Stimulated activated CD8-positive, alpha-beta memory T cell treated with anti-CD3 and anti-CD28 coated beads, Interleukin-4, amount 100 ng/mL, for 4 hours (primary cell): ENCODE data around the gene TXNDC15.

ENCODE experiments used
- DNase-seq, 2 donors: peaks; one replicate each; pipeline ENCODE4 v3.0.0-alpha.2; 2020; ENCODE audit warnings: low read depth in 2 of 2, low spot score in 1 of 2

The TXNDC15 gene

GRCh38 chr5:134917070-134917815 lies 43.1 kb downstream of the TXNDC15 start:
- no peak for DNase-seq

- DNase-seq: no peak
These were observed 44.7 kb downstream of the TXNDC15 start for GRCh38 chr5:134918861-134919260.

DNA sequence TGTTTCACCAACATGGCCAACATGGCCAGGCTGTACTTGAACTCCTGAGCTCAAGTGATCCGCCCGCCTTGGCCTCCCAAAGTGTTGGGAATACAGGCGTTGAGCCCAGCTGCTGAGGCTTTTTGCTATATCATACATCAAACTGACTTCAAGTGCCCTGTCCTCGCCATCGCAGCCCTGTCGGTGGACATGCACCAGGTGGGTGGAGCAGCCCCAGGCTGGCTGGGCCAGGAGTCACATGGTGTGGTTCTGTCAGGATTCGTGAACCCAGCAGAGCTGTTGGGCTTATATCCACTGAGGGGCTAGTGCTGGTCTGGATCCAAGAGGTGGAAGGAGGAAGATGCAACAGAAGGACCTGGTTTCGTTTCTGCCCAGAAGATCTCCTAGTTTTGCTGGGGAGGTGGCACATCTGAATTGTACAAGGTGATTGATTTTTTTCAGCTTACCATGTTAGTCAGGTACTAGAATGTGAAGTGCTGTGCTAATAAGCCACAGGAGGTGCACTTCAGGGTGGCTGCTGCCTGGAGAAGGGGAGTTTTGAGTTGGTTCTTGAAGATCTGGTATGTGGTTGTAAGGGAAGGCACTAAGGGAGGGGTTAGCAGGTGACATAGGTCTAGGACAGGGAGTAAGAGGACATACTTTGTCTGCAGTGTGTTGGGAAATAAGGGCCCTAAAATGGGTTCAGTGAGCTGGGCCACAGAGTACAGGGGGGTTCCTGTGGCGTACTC lies 46.8 kb downstream of the TXNDC15 start:
- no peak for DNase-seq

DNA sequence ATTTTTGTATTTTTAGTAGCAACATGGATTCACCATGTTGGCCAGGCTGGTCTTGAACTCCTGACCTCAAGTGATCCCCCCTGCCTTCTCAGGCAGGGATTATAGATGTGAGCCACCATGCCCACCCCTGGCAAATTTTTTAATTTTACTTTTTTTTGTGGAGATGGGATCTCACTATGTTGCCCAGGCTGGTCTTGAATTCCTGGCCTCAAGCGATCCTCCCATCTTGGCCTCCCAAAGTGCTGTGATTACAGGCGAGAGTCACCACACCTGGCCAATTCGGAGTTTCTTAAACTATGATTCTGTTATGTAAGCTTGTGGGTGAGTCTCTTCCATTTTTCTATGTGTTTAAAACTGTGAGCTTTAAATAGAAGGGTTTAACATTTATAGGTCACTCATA lies 58.3 kb downstream of the TXNDC15 start:
- DNase-seq: no peak

DNA sequence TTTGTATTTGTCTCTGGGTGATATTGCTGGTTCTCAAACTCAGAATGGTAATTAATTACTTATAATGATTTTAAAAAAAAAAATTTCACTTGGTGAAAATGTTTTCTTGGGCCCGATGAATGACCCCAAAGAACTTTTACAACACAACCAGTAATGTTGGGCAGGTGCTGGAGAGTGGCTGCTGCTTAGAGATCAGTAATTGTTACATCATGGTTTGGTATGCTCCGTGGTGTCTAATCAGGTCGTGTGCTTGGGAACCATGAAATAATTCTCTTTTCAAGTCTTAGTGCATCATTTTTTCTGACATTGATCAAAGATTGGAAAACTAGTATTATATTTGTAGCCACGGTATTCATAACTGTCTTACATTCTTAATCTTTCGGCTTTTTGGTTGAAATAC lies 60.0 kb downstream of the TXNDC15 start:
- DNase-seq: no peak

GRCh38 chr5:134935711-134936602 lies 61.8 kb downstream of the TXNDC15 start:
- DNase-seq: no peak

DNA sequence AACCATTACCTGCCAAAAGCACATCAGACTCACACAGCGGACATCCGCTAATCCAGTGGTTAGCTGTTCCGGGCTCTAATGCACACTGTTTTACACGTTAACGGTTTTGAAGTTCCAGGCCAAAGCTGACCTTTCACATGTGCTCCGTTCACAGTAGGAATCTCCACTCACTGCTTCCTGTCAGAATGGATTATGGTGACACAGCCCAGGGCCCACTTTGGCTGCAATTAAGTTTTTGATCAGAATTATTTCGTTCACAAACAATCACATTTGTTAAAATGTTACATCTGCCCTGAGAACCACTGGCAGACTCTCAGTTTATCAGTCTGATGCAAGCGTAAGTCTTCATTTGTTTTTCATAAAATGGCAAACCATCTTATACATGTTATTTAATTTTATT lies 63.4 kb downstream of the TXNDC15 start:
- no peak for DNase-seq

DNA sequence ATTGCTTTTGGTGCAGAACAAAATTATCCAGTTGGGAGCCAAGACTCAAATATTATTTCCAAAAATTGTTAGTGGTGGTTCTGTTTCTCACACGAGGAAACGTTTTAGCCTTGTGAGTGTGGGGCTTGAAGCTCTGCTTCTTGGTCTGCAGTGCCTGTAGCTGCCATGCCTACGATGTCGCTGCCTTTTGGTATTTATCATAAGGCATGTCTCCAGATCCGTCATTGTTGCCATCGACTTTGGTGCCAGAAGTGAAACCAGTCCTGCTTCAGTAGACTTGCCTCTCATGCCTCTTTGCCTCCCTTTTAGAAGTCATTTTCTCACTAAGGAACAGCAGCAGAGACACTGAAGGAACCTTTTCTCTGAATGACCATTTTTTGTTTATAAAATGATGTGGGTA lies 63.9 kb downstream of the TXNDC15 start:
- DNase-seq: no peak

- no peak for DNase-seq
These were observed 65.3 kb downstream of the TXNDC15 start for GRCh38 chr5:134939500-134939899.

- DNase-seq: no peak
These were observed 69.4 kb downstream of the TXNDC15 start for GRCh38 chr5:134943547-134943946.

- DNase-seq: no peak
These were observed 70.5 kb downstream of the TXNDC15 start for GRCh38 chr5:134944630-134945029.

DNA sequence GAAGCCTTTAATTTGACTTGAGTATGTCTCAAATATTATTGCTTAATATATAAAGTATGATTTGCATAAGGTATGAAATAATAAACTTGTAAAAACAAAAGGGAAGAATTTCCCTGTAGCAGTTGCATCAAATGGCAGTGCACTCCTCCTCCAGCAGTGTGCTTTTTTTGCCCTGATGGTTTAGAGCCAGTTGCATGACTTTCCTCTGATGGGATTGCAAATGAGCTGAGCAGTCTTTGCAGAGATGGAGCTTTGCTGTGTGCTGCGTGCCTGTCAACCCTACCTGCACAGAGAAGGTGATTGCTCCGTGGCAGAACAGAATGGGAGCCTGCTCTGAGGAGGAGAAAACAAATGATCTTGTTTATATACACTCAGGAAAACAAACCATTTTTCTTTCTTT lies 70.9 kb downstream of the TXNDC15 start:
- no peak for DNase-seq

- no peak for DNase-seq
These were observed 74.7 kb downstream of the TXNDC15 start for GRCh38 chr5:134948911-134949310.

DNA sequence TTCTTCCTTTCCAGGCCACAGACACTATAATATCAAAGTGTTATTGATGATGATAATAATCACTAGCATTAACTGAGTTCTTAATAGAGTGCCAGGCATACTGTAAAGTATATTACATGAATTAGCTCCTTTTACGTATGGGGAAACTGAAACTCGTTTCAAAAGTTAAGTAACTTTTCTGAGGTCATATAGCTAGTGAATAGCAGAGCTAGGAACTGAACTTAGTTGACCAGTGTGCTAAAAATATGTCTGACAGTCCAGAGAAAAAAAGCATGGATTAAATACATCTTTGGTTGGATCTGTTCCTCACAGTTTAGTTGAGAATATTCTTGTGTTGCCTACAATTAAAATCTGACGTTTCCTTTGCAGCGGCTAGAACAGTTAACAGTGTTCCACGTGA lies 75.1 kb downstream of the TXNDC15 start:
- no peak for DNase-seq
